T-helper 2 cell treated with Interferon-gamma antibody and Interleukin-4, amounts not matched to agents 5 μg/mL and 100 μg/mL, for 36 hours (primary cell): ENCODE data around the gene PWP2.
A peak's percentile ranks its signal among the peaks of the same experiment; 100 is the strongest.
"Not testable (repeated sequence)": the region's sequence is repeated elsewhere in the genome, so short reads cannot be mapped to it uniquely, and the experiment has no call there.

ENCODE experiments used
- DNase-seq: peaks from one replicate; pipeline ENCODE4 v3.0.0; 2021; ENCODE audit warnings: low spot score
- H3K27ac Mint-ChIP-seq: one replicate; pipeline ENCODE4 v1.8.0; 2021; ENCODE audit warnings: mild to moderate bottlenecking, mixed read lengths
- H3K27me3 Mint-ChIP-seq: one replicate; pipeline ENCODE4 v1.8.0; 2021; ENCODE audit warnings: low read depth, mixed read lengths
- H3K36me3 Mint-ChIP-seq: one replicate; pipeline ENCODE4 v1.8.0; 2021; ENCODE audit warnings: low read depth, mixed read lengths
- H3K4me1 Mint-ChIP-seq: one replicate; pipeline ENCODE4 v1.8.0; 2021; ENCODE audit warnings: low read depth, mixed read lengths
- H3K4me3 Mint-ChIP-seq: one replicate; pipeline ENCODE4 v1.8.0; 2022; ENCODE audit warnings: mild to moderate bottlenecking, moderate library complexity, mixed read lengths
- H3K9me3 Mint-ChIP-seq: one replicate; pipeline ENCODE4 v1.8.0; 2021; ENCODE audit warnings: mixed read lengths

The PWP2 gene

DNA sequence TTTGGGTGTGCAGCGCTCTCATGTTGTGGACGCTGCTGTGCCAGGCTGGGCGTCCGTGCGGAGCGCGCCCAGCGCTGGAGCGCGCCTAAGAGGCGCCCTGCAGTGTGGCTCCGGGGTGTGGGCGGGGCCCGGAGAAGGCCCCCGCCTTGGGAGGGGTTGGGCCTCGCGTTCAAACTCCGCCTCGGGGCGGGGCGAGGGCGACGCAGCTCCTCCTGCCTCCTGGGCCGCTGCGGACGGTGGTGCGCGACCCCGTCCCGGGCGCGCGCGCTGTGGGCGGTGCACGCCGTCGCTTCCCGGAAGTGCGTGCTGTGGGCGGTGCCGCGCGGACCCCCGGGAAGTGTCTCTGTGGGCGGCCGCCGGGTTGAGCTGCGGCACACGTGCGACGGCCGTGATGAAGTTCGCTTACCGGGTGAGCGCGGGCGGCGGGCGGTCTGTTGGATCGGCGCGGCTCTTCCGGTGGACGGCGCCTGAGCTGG, at the start of gene PWP2:
Gene PWP2 (plus strand): TSS at position 374 of the 476 bp plus-strand sequence. CDS start 18 bp downstream, at position 392.
- not testable (repeated sequence) for H3K4me3 Mint-ChIP-seq, H3K9me3 Mint-ChIP-seq, H3K27me3 Mint-ChIP-seq, H3K36me3 Mint-ChIP-seq, H3K4me1 Mint-ChIP-seq
- peak within 1 kb of the TSS; percentile 63 for H3K27ac Mint-ChIP-seq
- DNase-seq = peak; percentile 51

DNA sequence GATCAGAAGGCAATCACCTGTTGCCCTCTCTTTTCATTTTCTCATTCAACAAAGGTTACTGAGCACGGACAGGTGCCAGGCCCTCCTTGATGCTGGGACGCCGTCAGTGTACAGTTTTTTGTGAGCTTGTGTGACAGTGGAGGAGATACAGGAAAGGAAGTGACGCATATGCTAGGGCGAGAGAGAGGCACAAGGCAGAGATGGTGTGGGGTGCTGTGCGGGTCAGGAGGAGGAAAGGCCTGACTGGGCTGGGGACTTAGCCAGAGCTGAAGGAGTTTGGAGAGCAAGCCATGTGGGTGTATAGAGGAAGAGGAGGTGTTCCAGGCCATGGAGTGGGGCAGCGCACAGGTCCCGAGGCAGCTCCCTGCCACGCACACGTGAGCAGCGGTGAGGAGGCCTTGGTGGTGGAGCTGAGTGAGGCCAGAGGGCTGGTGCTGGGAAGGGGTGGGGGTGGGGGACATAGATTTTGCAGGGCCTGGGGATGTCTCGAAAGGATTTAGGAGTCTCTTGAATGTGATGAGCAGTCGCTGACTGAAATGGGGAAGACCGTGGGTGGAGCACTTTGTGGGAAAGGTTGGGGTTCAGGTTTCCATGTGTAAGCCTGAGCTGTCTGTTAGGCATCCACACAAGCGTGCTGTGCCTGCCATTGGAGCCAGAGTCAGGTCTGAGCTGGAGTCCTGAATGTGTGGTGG, 49.1 kb upstream of the PWP2 start:
- peak; percentile 56 for DNase-seq
- peaks cover 43% of the 10 kb centered on the region for H3K36me3 Mint-ChIP-seq
- peaks cover 12% of the 10 kb centered on the region for H3K4me1 Mint-ChIP-seq
- peak overlapping the region; percentile 31 for H3K4me3 Mint-ChIP-seq
- no peaks in the 10 kb centered on the region for H3K9me3 Mint-ChIP-seq
- peak overlapping the region; percentile 83 for H3K27ac Mint-ChIP-seq
- no peaks in the 10 kb centered on the region for H3K27me3 Mint-ChIP-seq

- H3K4me3 Mint-ChIP-seq = peak overlapping the region; percentile 13
These were observed 48.6 kb upstream of the PWP2 start for GRCh38 chr21:44058652-44058964.

GRCh38 chr21:44058981-44059380, 48.2 kb upstream of the PWP2 start:
- Mint-ChIP-seq H3K4me3 (no peak overlapping the region), H3K4me1 (peaks cover 13% of the 10 kb centered on the region), H3K9me3 (no peaks in the 10 kb centered on the region), H3K27ac (peak overlapping the region; percentile 29), H3K27me3 (no peaks in the 10 kb centered on the region), H3K36me3 (peaks cover 47% of the 10 kb centered on the region)
- no peak for DNase-seq

More at GRCh38 chr21:44058652-44058964, 48.6 kb upstream of the PWP2 start:
- H3K9me3 Mint-ChIP-seq = no peaks in the 10 kb centered on the region
- peaks cover 12% of the 10 kb centered on the region for H3K4me1 Mint-ChIP-seq
- DNase-seq = no peak
- H3K27ac Mint-ChIP-seq = peak overlapping the region; percentile 44
- H3K27me3 Mint-ChIP-seq = no peaks in the 10 kb centered on the region
- H3K36me3 Mint-ChIP-seq = peaks cover 44% of the 10 kb centered on the region

DNA sequence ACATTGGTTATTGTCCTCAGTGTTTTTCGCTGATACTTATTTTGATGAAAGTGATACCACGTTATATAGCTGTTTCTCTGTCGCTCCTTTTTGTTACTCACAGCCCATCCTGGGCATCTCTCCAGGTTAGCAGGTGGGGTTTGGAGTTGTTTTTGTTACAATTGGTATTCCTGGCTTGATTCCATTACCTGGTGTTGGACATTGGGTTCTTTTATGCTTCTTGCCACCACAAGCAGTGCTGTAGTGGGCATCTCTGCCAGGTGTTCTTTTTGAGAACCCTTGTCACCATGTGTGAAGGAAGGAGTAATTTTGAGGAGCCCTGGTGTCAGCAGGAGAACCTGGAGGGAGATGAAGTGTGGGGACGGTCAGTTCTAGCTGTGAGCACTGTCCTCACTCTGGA, 47.5 kb upstream of the PWP2 start:
- Mint-ChIP-seq H3K4me1 (peaks cover 15% of the 10 kb centered on the region), H3K36me3 (peaks cover 48% of the 10 kb centered on the region), H3K27me3 (no peaks in the 10 kb centered on the region), H3K9me3 (no peaks in the 10 kb centered on the region), H3K27ac (no peak overlapping the region), H3K4me3 (no peak overlapping the region)
- DNase-seq = no peak

GRCh38 chr21:44062380-44062779, 44.8 kb upstream of the PWP2 start:
- Mint-ChIP-seq H3K4me1 (peaks cover 28% of the 10 kb centered on the region), H3K36me3 (peaks cover 51% of the 10 kb centered on the region), H3K9me3 (no peaks in the 10 kb centered on the region), H3K27me3 (no peaks in the 10 kb centered on the region), H3K27ac (no peak overlapping the region), H3K4me3 (no peak overlapping the region)
- DNase-seq = no peak

DNA sequence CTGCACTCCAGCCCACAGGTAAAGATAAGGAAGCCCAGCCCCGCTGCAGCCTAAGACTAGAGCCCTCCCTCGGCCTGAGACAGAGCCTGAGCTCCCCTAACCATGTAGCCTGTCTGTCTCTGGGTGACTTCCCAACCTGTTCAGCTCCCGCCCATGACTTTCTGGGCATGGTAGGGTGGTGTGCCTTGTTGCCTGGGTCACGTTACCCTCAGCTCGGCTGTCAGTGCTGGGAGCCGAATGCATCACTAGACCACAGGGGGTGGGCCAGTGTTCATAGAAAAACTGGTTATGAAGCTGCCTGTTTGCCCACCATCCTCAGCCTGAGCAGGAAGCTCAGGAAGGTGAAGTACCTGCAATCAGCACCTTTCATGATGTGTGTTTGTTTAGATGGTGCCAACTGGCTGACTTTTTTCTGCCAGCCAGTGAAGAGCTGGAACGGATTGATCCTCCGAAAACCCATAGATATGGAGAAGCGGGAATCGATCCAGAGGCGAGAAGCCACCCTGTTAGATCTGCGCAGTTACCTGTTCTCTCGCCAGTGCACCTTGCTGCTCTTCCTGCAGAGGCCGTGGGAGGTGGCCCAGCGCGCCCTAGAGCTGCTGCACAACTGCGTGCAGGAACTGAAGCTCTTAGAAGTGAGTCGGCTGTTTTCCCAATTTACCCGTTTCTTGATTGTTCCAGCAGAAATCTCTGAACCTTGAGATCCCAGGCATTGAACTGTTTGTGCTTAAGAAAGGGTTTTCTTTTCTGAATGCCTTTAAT, 43.9 kb upstream of the PWP2 start:
- no peak for DNase-seq
- H3K27ac Mint-ChIP-seq = peak overlapping the region; percentile 82
- no peak overlapping the region for H3K4me3 Mint-ChIP-seq
- peaks cover 55% of the 10 kb centered on the region for H3K36me3 Mint-ChIP-seq
- no peaks in the 10 kb centered on the region for H3K9me3 Mint-ChIP-seq
- H3K27me3 Mint-ChIP-seq = no peaks in the 10 kb centered on the region
- peaks cover 24% of the 10 kb centered on the region for H3K4me1 Mint-ChIP-seq

GRCh38 chr21:44064852-44065403, 42.3 kb upstream of the PWP2 start:
- H3K27me3 Mint-ChIP-seq = no peaks in the 10 kb centered on the region
- no peaks in the 10 kb centered on the region for H3K9me3 Mint-ChIP-seq
- peak overlapping the region; percentile 96 for H3K27ac Mint-ChIP-seq
- peaks cover 48% of the 10 kb centered on the region for H3K36me3 Mint-ChIP-seq
- H3K4me1 Mint-ChIP-seq = peaks cover 25% of the 10 kb centered on the region
- H3K4me3 Mint-ChIP-seq = peak overlapping the region; percentile 80
- DNase-seq = no peak

GRCh38 chr21:44065428-44065827, 41.8 kb upstream of the PWP2 start:
- peak; percentile 75 for DNase-seq
- Mint-ChIP-seq H3K4me3 (peak overlapping the region; percentile 80), H3K27me3 (no peaks in the 10 kb centered on the region), H3K36me3 (peaks cover 49% of the 10 kb centered on the region), H3K27ac (peak overlapping the region; percentile 96), H3K9me3 (no peaks in the 10 kb centered on the region), H3K4me1 (peaks cover 25% of the 10 kb centered on the region)

DNA sequence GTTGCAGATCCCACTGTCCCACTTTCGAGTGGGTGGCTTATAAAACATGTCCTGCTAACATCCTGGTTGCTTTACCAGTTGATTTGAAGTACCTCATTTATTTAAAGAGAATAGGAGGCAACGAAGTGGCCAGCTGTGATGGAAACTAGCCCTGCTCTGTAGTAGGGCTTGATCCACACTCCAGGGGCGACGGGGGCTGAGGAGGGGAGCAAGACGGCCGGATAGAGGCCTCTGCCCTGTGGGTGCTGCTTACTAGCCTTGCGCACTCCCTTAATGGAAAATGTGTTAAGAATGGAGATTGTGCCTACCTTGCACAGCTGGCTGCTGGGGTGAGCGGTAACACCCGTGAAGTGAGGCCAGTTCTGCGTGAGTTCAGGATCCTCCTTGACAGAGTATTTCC, 41.1 kb upstream of the PWP2 start:
- Mint-ChIP-seq H3K9me3 (no peaks in the 10 kb centered on the region), H3K4me3 (peak overlapping the region; percentile 80), H3K36me3 (peaks cover 52% of the 10 kb centered on the region), H3K4me1 (peaks cover 25% of the 10 kb centered on the region), H3K27ac (peak overlapping the region; percentile 96), H3K27me3 (no peaks in the 10 kb centered on the region)
- DNase-seq = no peak

DNA sequence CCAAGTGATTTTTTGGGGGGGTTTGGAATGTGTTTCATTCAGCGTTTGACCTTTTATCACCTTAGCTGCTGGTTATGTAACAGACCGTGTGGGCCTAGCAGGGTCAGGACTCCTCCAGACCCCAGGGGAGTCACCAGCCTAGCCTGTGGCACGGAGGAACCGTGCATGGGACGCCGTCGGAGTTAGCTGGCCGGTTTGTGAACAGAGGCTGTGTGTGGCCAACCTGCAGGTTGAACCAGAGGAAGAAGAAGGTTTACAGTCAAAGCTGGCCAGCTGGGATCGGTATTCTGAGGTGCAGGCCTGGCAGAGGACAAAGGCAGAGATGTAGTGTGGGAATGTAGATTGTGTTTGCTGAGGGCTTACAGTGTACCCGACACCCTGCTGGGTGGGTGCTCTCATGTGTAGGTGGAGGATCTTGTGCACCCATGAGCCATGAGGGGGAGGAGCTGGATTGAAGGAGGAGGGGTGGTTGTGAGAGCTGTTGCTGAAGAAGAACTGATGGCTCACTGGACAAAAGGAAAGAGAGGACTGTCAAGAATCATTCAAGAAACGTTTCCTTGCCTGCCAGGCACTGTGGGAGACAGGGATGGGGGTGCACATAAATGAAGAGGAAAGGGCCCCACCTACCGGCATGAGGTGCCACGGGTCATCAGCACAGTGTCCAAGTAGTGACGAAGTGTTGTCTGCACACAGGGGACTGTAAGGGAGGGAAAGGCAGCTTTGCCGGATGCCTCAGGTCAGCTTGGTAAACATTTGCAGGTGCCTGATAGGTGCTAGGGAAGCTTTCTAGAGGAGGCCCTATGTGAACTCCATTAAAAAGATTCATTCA, 40.0 kb upstream of the PWP2 start:
- H3K36me3 Mint-ChIP-seq = peaks cover 54% of the 10 kb centered on the region
- no peak overlapping the region for H3K4me3 Mint-ChIP-seq
- no peak for DNase-seq
- no peaks in the 10 kb centered on the region for H3K27me3 Mint-ChIP-seq
- H3K4me1 Mint-ChIP-seq = peaks cover 25% of the 10 kb centered on the region
- H3K9me3 Mint-ChIP-seq = no peaks in the 10 kb centered on the region
- H3K27ac Mint-ChIP-seq = peak overlapping the region; percentile 38

GRCh38 chr21:44070391-44070790, 36.8 kb upstream of the PWP2 start:
- Mint-ChIP-seq H3K9me3 (no peaks in the 10 kb centered on the region), H3K4me3 (no peak overlapping the region)

GRCh38 chr21:44071359-44072104, 35.7 kb upstream of the PWP2 start:
- no peak for DNase-seq
- Mint-ChIP-seq H3K27me3 (no peaks in the 10 kb centered on the region), H3K9me3 (no peaks in the 10 kb centered on the region)

More at GRCh38 chr21:44070391-44070790, 36.8 kb upstream of the PWP2 start:
- no peak for DNase-seq
- Mint-ChIP-seq H3K36me3 (peaks cover 49% of the 10 kb centered on the region), H3K4me1 (peaks cover 13% of the 10 kb centered on the region), H3K27ac (no peak overlapping the region), H3K27me3 (no peaks in the 10 kb centered on the region)

More at GRCh38 chr21:44071359-44072104, 35.7 kb upstream of the PWP2 start:
- Mint-ChIP-seq H3K27ac (no peak overlapping the region), H3K36me3 (peaks cover 46% of the 10 kb centered on the region), H3K4me3 (no peak overlapping the region), H3K4me1 (peaks cover 5% of the 10 kb centered on the region)
